ENCODE data around the gene MANF.
A peak's percentile ranks its signal among the peaks of the same experiment; 100 is the strongest.

Gene MANF

GRCh38 chr3:51393564-51393963 is 8.5 kb downstream of the MANF start:
- Histone ChIP-seq H3K36me3 (ENCODE audit: control insufficient read depth in 1 of 2, insufficient read depth in 2 of 2, low read length in 2 of 2) (peaks cover 58 to 70% of the 10 kb centered on the region in 2 experiments), H3K79me2 (ENCODE audit: control insufficient read depth, insufficient read depth, low read length, poor library complexity) (peaks cover 27% of the 10 kb centered on the region), H4K91ac (ENCODE audit: low read depth, low read length) (no peak overlapping the region), H3K4me2 (ENCODE audit: low read length) (no peak overlapping the region), H3K9ac (ENCODE audit: low read length) (no peak overlapping the region), H3K4ac (ENCODE audit: low read depth, low read length) (peak overlapping the region; percentile 37), H3K27ac (ENCODE audit: low read depth, low read length) (no peak overlapping the region), H2AFZ (ENCODE audit: insufficient read depth, low read length, poor library complexity) (no peak overlapping the region), H2BK120ac (ENCODE audit: insufficient read depth, low read length, poor library complexity) (no peak overlapping the region), H3K23ac (ENCODE audit: low read length) (no peak overlapping the region), H3K4me1 (ENCODE audit: control insufficient read depth in 1 of 2, insufficient read depth in 2 of 2, low read length in 2 of 2) (peaks cover 15 to 27% of the 10 kb centered on the region in 2 experiments), H3K27me3 (ENCODE audit: insufficient read depth, low read length) (no peaks in the 10 kb centered on the region), H2AK5ac (ENCODE audit: low read length) (no peak overlapping the region), H2BK12ac (ENCODE audit: low read length) (no peak overlapping the region), H3K18ac (ENCODE audit: low read length) (no peak overlapping the region), H3K79me1 (ENCODE audit: low read length) (peaks cover 11% of the 10 kb centered on the region), H4K12ac (ENCODE audit: low read depth, low read length) (no peak overlapping the region), H3K14ac (ENCODE audit: low read length) (no peak overlapping the region), H2BK5ac (ENCODE audit: low read depth, low read length, poor library complexity) (no peak overlapping the region), H3K4me3 (ENCODE audit: low read depth, low read length) (no peak overlapping the region), H3K9me3 (ENCODE audit: insufficient read depth, low read depth, low read length) (peaks cover 17% of the 10 kb centered on the region), H4K8ac (ENCODE audit: low read depth, low read length) (no peak overlapping the region)
- DNase-seq: no peak
- WGBS (ENCODE audit: extremely low coverage, insufficient coverage, insufficient read length): no CpG with 5 or more reads among the region's 14 CpGs

GRCh38 chr3:51394541-51394940 is 9.4 kb downstream of the MANF start:
- no peak overlapping the region for H3K9ac ChIP-seq (ENCODE audit: low read length)
- H3K14ac ChIP-seq (ENCODE audit: low read length): no peak overlapping the region
- H3K23ac ChIP-seq (ENCODE audit: low read length): no peak overlapping the region
- no CpG with 5 or more reads among the region's 5 CpGs for WGBS (ENCODE audit: extremely low coverage, insufficient coverage, insufficient read length)
- H4K8ac ChIP-seq (ENCODE audit: low read depth, low read length): no peak overlapping the region
- no peak overlapping the region for H2BK5ac ChIP-seq (ENCODE audit: low read depth, low read length, poor library complexity)
- no peak overlapping the region for H3K4me2 ChIP-seq (ENCODE audit: low read length)
- peaks cover 27% of the 10 kb centered on the region for H3K79me2 ChIP-seq (ENCODE audit: control insufficient read depth, insufficient read depth, low read length, poor library complexity)
- H3K36me3 ChIP-seq (ENCODE audit: control insufficient read depth in 1 of 2, insufficient read depth in 2 of 2, low read length in 2 of 2): peaks cover 54 to 64% of the 10 kb centered on the region in 2 experiments
- peaks cover 17% of the 10 kb centered on the region for H3K9me3 ChIP-seq (ENCODE audit: insufficient read depth, low read depth, low read length)
- no peak overlapping the region for H3K27ac ChIP-seq (ENCODE audit: low read depth, low read length)
- no peak overlapping the region for H2AK5ac ChIP-seq (ENCODE audit: low read length)
- H4K91ac ChIP-seq (ENCODE audit: low read depth, low read length): no peak overlapping the region
- no peaks in the 10 kb centered on the region for H3K27me3 ChIP-seq (ENCODE audit: insufficient read depth, low read length)
- no peak for DNase-seq
- H3K4me1 ChIP-seq (ENCODE audit: control insufficient read depth in 1 of 2, insufficient read depth in 2 of 2, low read length in 2 of 2): peaks cover 15 to 23% of the 10 kb centered on the region in 2 experiments
- H2BK120ac ChIP-seq (ENCODE audit: insufficient read depth, low read length, poor library complexity): no peak overlapping the region
- H2BK12ac ChIP-seq (ENCODE audit: low read length): no peak overlapping the region
- no peak overlapping the region for H2AFZ ChIP-seq (ENCODE audit: insufficient read depth, low read length, poor library complexity)
- no peak overlapping the region for H3K4me3 ChIP-seq (ENCODE audit: low read depth, low read length)
- H3K18ac ChIP-seq (ENCODE audit: low read length): no peak overlapping the region
- H4K12ac ChIP-seq (ENCODE audit: low read depth, low read length): no peak overlapping the region
- H3K4ac ChIP-seq (ENCODE audit: low read depth, low read length): peak overlapping the region; percentile 22
- peaks cover 11% of the 10 kb centered on the region for H3K79me1 ChIP-seq (ENCODE audit: low read length)

GRCh38 chr3:51395493-51396213 is 10.6 kb downstream of the MANF start:
- DNase-seq: no peak
- Histone ChIP-seq H4K8ac (ENCODE audit: low read depth, low read length) (no peak overlapping the region), H3K4me2 (ENCODE audit: low read length) (no peak overlapping the region), H4K12ac (ENCODE audit: low read depth, low read length) (no peak overlapping the region), H3K18ac (ENCODE audit: low read length) (no peak overlapping the region), H2AFZ (ENCODE audit: insufficient read depth, low read length, poor library complexity) (no peak overlapping the region), H3K79me1 (ENCODE audit: low read length) (peaks cover 11% of the 10 kb centered on the region), H3K4ac (ENCODE audit: low read depth, low read length) (no peak overlapping the region), H2BK120ac (ENCODE audit: insufficient read depth, low read length, poor library complexity) (no peak overlapping the region), H3K23ac (ENCODE audit: low read length) (no peak overlapping the region), H3K36me3 (ENCODE audit: control insufficient read depth in 1 of 2, insufficient read depth in 2 of 2, low read length in 2 of 2) (peaks cover 49 to 59% of the 10 kb centered on the region in 2 experiments), H4K91ac (ENCODE audit: low read depth, low read length) (no peak overlapping the region), H2AK5ac (ENCODE audit: low read length) (no peak overlapping the region), H3K4me1 (ENCODE audit: control insufficient read depth in 1 of 2, insufficient read depth in 2 of 2, low read length in 2 of 2) (peaks cover 15 to 18% of the 10 kb centered on the region in 2 experiments), H3K9me3 (ENCODE audit: insufficient read depth, low read depth, low read length) (peaks cover 17% of the 10 kb centered on the region), H3K9ac (ENCODE audit: low read length) (no peak overlapping the region), H3K4me3 (ENCODE audit: low read depth, low read length) (no peak overlapping the region), H3K14ac (ENCODE audit: low read length) (no peak overlapping the region), H2BK5ac (ENCODE audit: low read depth, low read length, poor library complexity) (no peak overlapping the region), H2BK12ac (ENCODE audit: low read length) (no peak overlapping the region), H3K79me2 (ENCODE audit: control insufficient read depth, insufficient read depth, low read length, poor library complexity) (peaks cover 27% of the 10 kb centered on the region), H3K27ac (ENCODE audit: low read depth, low read length) (no peak overlapping the region), H3K27me3 (ENCODE audit: insufficient read depth, low read length) (no peaks in the 10 kb centered on the region)
- no CpG with 5 or more reads among the region's 12 CpGs for WGBS (ENCODE audit: extremely low coverage, insufficient coverage, insufficient read length)

GRCh38 chr3:51396401-51396800 is 11.3 kb downstream of the MANF start:
- H4K91ac ChIP-seq (ENCODE audit: low read depth, low read length): no peak overlapping the region
- H3K79me1 ChIP-seq (ENCODE audit: low read length): peaks cover 8% of the 10 kb centered on the region
- H3K4me3 ChIP-seq (ENCODE audit: low read depth, low read length): no peak overlapping the region
- no peak overlapping the region for H2BK120ac ChIP-seq (ENCODE audit: insufficient read depth, low read length, poor library complexity)
- no peaks in the 10 kb centered on the region for H3K27me3 ChIP-seq (ENCODE audit: insufficient read depth, low read length)
- no peak overlapping the region for H3K9ac ChIP-seq (ENCODE audit: low read length)
- H4K8ac ChIP-seq (ENCODE audit: low read depth, low read length): no peak overlapping the region
- H3K4ac ChIP-seq (ENCODE audit: low read depth, low read length): no peak overlapping the region
- no peak overlapping the region for H3K23ac ChIP-seq (ENCODE audit: low read length)
- no peak overlapping the region for H2AFZ ChIP-seq (ENCODE audit: insufficient read depth, low read length, poor library complexity)
- no peak overlapping the region for H2AK5ac ChIP-seq (ENCODE audit: low read length)
- peaks cover 49 to 63% of the 10 kb centered on the region in 2 experiments for H3K36me3 ChIP-seq (ENCODE audit: control insufficient read depth in 1 of 2, insufficient read depth in 2 of 2, low read length in 2 of 2)
- peaks cover 17% of the 10 kb centered on the region for H3K9me3 ChIP-seq (ENCODE audit: insufficient read depth, low read depth, low read length)
- WGBS (ENCODE audit: extremely low coverage, insufficient coverage, insufficient read length): no CpG with 5 or more reads among the region's 1 CpG
- H3K79me2 ChIP-seq (ENCODE audit: control insufficient read depth, insufficient read depth, low read length, poor library complexity): peaks cover 24% of the 10 kb centered on the region
- no peak overlapping the region for H3K4me2 ChIP-seq (ENCODE audit: low read length)
- no peak overlapping the region for H3K14ac ChIP-seq (ENCODE audit: low read length)
- no peak for DNase-seq
- H2BK12ac ChIP-seq (ENCODE audit: low read length): no peak overlapping the region
- no peak overlapping the region for H3K18ac ChIP-seq (ENCODE audit: low read length)
- peaks cover 15 to 16% of the 10 kb centered on the region in 2 experiments for H3K4me1 ChIP-seq (ENCODE audit: control insufficient read depth in 1 of 2, insufficient read depth in 2 of 2, low read length in 2 of 2)
- H4K12ac ChIP-seq (ENCODE audit: low read depth, low read length): no peak overlapping the region
- no peak overlapping the region for H3K27ac ChIP-seq (ENCODE audit: low read depth, low read length)
- H2BK5ac ChIP-seq (ENCODE audit: low read depth, low read length, poor library complexity): no peak overlapping the region

Data from trophoblast cell (in vitro differentiated cells and primary cell).